A673 (cell line): Measurements from ENCODE around the gene NUDT2.
"Not testable (repeated sequence)": the region's sequence is repeated elsewhere in the genome, so short reads cannot be mapped to it uniquely, and the experiment has no call there.

Experiments
- EZH2 ChIP-seq: fragments of 200-600 bp; sonication (generic); IDR thresholded peaks from 2 replicates; pipeline ENCODE4 v1.6.1; 2017; ENCODE audit warnings: borderline replicate concordance, low read depth, mild to moderate bottlenecking, mixed read lengths, antibody characterized with exemption, low read length; ENCODE audit not compliant: poor library complexity, severe bottlenecking
- TF ChIP-seq, protein P1 (sequence below): fragments of 300-800, 200-600 bp; sonication (generic); conservative IDR thresholded peaks from 2 replicates; pipeline ENCODE4 v1.5.1; 2017; ENCODE audit warnings: low read depth, mild to moderate bottlenecking, antibody characterized with exemption, low read length, moderate library complexity, mixed read lengths

DNA sequence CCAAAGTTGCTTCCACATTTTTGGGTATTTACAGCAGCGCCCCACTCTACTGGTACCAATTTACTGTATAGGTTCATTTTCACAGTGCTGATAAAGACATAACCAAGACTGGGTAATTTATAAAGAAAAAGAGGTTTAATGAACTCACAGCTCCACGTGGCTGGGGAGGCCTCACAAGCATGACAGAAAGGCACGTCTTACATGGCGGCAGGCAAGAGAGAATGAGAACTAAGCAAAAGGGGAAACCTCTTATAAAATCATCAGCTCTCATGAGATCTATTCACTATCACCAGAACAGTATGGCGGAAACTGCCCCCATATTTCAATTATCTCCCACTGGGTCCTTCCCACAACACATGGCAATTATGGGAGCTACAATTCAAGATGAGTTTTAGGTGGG, 39.4 kb downstream of the NUDT2 start:
- TF ChIP-seq, protein P1, sequence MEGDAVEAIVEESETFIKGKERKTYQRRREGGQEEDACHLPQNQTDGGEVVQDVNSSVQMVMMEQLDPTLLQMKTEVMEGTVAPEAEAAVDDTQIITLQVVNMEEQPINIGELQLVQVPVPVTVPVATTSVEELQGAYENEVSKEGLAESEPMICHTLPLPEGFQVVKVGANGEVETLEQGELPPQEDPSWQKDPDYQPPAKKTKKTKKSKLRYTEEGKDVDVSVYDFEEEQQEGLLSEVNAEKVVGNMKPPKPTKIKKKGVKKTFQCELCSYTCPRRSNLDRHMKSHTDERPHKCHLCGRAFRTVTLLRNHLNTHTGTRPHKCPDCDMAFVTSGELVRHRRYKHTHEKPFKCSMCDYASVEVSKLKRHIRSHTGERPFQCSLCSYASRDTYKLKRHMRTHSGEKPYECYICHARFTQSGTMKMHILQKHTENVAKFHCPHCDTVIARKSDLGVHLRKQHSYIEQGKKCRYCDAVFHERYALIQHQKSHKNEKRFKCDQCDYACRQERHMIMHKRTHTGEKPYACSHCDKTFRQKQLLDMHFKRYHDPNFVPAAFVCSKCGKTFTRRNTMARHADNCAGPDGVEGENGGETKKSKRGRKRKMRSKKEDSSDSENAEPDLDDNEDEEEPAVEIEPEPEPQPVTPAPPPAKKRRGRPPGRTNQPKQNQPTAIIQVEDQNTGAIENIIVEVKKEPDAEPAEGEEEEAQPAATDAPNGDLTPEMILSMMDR: not testable (repeated sequence)
- TF ChIP-seq EZH2: not testable (repeated sequence)
